Osteocyte (in vitro differentiated cells): ENCODE results near the gene GPR3. TPM values are rescaled to one million over a fixed set of nuclear protein-coding genes. Genes with fewer than 3 reads are reported as not detected.
"Not testable (repeated sequence)": the region's sequence is repeated elsewhere in the genome, so short reads cannot be mapped to it uniquely, and the experiment has no call there.

ENCODE experiments used
- DNase-seq: peaks from one replicate; pipeline ENCODE4 v3.0.0; 2021; ENCODE audit warnings: mixed read lengths; ENCODE audit not compliant: unreplicated experiment; ENCODE audit errors: extremely low spot score
- H3K27ac Mint-ChIP-seq: one replicate; pipeline ENCODE4 v1.8.0; 2021; ENCODE audit warnings: mild to moderate bottlenecking, mixed read lengths; ENCODE audit not compliant: unreplicated experiment
- H3K27me3 Mint-ChIP-seq: one replicate; pipeline ENCODE4 v1.8.0; 2021; ENCODE audit warnings: mixed read lengths; ENCODE audit not compliant: unreplicated experiment
- H3K36me3 Mint-ChIP-seq: one replicate; pipeline ENCODE4 v1.8.0; 2021; ENCODE audit warnings: mixed read lengths; ENCODE audit not compliant: unreplicated experiment
- H3K4me1 Mint-ChIP-seq: one replicate; pipeline ENCODE4 v1.8.0; 2021; ENCODE audit warnings: mixed read lengths; ENCODE audit not compliant: unreplicated experiment
- H3K4me3 Mint-ChIP-seq: one replicate; pipeline ENCODE4 v1.8.0; 2021; ENCODE audit warnings: mild to moderate bottlenecking, moderate library complexity, mixed read lengths; ENCODE audit not compliant: unreplicated experiment
- H3K9me3 Mint-ChIP-seq: one replicate; pipeline ENCODE4 v1.8.0; 2021; ENCODE audit warnings: mixed read lengths; ENCODE audit not compliant: unreplicated experiment
- total RNA-seq: library from RNA; stranded (reverse); gene quantifications from 2 replicates; pipeline ENCODE4 v1.2.1, GENCODE V29; 2021
- TF ChIP-seq, protein P1 (sequence below): fragments of 200-600 bp; sonication (generic); IDR thresholded peaks from 2 replicates; pipeline ENCODE4 v1.5.0; 2021; ENCODE audit warnings: antibody characterized with exemption, mild to moderate bottlenecking, moderate library complexity

Gene GPR3
- total RNA-seq, 1 donor from 2014 or later, result 0.56 TPM

DNA sequence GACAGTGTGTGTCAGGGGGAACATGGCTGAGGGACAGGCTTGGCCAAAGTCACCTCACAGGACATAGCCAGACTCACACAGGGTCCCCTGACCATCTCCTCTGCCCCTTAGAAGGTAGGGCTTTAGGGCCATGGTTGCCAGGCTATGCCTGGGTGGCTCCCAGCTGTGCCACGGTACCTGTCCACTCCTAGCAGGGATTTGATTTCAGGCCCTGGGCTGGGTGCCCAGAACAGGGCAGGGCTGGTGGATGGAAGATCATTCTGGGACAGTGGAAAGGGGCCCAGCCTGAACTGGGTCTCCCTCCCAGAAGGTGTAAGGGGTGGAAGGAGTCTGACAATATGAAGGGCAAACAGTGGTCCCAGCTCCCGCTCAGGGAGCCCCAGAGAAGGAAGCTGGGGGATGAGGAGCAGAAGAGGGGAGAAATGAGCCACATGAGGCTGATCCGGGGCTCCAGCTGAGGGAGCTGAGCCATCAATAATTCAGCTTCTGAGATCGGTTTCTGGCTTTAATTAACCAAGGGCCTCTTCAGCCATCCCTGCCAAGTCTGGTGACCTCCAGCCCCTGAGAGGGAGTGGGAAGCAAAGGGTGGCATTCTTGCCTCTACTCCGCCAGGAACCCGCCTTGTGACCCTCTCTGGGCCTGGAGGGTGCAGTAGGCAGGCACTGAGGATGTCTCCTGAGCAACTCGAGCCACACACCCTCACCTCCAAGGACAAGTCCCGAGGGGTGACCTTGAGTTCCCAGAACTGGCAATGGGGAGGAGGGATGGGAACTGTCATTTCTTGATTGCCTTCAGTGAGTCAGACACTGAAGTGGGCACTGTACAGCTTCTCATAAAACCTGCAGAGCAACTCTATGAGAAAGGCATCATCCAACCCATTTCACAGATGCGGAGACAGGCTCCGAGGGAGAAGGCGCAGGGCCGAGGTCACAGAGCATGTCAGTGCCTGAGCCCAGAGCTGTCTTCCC, 11.4 kb upstream of the GPR3 start:
- TF ChIP-seq, protein P1, sequence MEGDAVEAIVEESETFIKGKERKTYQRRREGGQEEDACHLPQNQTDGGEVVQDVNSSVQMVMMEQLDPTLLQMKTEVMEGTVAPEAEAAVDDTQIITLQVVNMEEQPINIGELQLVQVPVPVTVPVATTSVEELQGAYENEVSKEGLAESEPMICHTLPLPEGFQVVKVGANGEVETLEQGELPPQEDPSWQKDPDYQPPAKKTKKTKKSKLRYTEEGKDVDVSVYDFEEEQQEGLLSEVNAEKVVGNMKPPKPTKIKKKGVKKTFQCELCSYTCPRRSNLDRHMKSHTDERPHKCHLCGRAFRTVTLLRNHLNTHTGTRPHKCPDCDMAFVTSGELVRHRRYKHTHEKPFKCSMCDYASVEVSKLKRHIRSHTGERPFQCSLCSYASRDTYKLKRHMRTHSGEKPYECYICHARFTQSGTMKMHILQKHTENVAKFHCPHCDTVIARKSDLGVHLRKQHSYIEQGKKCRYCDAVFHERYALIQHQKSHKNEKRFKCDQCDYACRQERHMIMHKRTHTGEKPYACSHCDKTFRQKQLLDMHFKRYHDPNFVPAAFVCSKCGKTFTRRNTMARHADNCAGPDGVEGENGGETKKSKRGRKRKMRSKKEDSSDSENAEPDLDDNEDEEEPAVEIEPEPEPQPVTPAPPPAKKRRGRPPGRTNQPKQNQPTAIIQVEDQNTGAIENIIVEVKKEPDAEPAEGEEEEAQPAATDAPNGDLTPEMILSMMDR, result no peak
- Mint-ChIP-seq H3K27ac (peak overlapping the region; percentile 78), H3K4me1 (peaks cover 22% of the 10 kb centered on the region), H3K9me3 (no peaks in the 10 kb centered on the region), H3K27me3 (no peaks in the 10 kb centered on the region), H3K36me3 (no peaks in the 10 kb centered on the region), H3K4me3 (no peak overlapping the region)
- DNase-seq, result no peak

DNA sequence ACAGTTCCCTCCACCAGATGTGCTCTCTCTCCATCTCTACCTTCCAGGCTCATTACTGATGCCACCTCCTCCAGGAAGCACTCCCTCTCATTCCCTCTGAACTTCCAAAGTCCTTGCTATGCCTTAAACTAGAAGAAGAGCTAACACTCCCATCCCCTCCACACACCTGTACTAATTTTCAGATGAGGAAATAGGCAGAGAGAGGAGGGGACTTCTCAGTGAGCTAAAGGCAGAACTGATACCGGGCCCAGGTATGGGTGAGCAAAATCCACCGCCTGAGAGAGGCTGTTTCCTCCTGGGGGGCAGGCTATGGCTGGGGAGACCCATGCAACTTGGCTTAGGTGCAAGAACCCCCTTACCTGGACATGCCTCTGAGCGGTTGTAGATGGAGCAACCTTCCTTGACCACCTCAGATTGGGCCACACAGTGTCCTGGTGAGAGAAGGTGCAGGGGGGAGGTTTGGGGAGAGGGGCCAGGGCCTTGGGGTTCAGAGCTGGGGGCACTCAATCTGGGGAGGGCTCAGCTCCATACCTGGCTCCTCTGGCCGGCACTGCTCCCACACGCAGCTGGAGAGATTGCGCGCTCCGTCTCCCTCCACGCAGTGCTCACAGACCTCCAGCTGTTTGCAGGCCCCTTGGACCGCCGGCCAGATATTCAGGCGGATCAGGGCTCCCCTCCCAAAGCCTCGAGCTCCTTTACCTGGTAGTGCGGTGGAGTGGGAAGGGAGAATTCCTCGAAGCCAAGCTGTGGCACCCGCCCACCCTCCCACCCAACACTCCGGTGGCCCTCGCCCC, 10.3 kb upstream of the GPR3 start:
- Mint-ChIP-seq H3K36me3 (no peaks in the 10 kb centered on the region), H3K27me3 (peaks cover 4% of the 10 kb centered on the region), H3K9me3 (no peaks in the 10 kb centered on the region), H3K4me3 (no peak overlapping the region), H3K27ac (no peak overlapping the region), H3K4me1 (peaks cover 22% of the 10 kb centered on the region)
- no peak for DNase-seq
- TF ChIP-seq, protein P1, result no peak

DNA sequence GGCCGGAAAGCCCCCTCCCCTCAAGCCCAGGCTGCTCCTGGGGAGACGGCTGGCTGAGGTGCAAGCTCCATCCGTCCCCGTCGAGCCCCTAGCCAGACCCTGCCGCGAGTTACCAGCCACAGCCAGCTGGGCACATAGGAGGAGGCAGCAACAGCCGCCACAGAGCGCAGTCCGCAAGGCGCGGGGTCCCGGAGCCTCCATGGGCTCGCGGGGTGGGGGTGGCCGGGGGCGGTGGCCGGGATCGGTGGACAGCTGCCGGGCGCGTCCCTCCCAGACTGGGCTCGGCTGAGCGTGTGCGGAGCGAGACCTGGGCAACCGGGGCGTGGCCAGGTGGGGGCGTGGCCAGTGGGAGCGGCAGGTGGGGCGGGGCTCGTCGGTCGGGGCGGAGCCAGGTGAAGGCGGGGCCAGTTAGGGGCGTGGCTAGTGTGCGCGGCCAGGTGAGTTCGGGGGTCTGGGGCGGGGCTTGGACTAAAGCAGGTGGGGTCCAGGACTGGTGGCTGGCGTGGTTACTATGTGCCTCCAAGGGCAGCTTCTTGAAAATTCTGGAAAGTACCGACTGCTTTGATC, 9.3 kb upstream of the GPR3 start, which contains the start of gene CD164L2:
CD164L2 (minus strand) TSS at position 295 of the 567 bp plus-strand sequence; CDS start at position 201, 94 bp downstream.
- H3K4me3 Mint-ChIP-seq, result no peak within 1 kb of the TSS
- peaks cover 4% of the 10 kb centered on the region for H3K27me3 Mint-ChIP-seq
- no peak within 1 kb of the TSS for H3K27ac Mint-ChIP-seq
- peaks cover 22% of the 10 kb centered on the region for H3K4me1 Mint-ChIP-seq
- TF ChIP-seq, protein P1, result no peak
- no peaks in the 10 kb centered on the region for H3K36me3 Mint-ChIP-seq
- no peaks in the 10 kb centered on the region for H3K9me3 Mint-ChIP-seq
- DNase-seq, result no peak

DNA sequence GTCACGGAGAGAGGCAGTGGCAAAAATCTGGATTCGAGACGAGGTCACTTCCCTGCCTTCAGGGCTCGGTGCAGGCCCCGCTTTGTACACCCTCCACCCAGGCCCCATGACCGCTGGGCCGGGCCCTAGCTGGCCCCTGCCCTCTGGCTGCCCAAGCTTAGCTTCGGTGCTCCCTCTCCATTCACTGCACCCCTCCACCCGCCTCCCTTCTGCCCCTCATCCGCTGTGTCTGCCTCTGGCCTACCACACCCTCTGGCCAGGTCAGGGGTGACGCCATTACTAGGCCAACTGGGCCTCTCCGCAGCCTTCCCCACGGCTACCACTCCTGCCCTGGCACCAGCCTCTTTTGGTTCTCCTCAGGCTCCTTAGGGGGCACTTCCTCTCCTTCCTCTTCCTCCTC, 8.8 kb upstream of the GPR3 start:
- no peaks in the 10 kb centered on the region for H3K9me3 Mint-ChIP-seq
- TF ChIP-seq, protein P1, result no peak
- H3K27ac Mint-ChIP-seq, result no peak overlapping the region
- no peak overlapping the region for H3K4me3 Mint-ChIP-seq
- H3K27me3 Mint-ChIP-seq, result peaks cover 7% of the 10 kb centered on the region
- H3K36me3 Mint-ChIP-seq, result no peaks in the 10 kb centered on the region
- H3K4me1 Mint-ChIP-seq, result peaks cover 22% of the 10 kb centered on the region
- no peak for DNase-seq

DNA sequence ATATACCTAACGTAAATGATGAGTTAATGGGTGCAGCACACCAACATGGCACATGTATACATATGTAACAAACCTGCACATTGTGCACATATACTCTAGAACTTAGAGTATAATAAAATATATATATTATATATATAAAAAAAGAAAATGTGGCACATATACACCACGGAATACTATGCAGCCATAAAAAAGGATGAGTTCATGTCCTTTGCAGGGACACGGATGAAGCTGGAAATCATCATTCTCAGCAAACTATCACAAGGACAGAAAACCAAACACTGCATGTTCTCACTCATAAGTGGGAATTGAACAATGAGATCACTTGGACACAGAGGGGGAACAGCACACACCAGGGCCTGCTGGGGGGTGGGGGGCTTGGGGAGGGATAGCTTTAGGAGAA, 7.6 kb upstream of the GPR3 start:
- not testable (repeated sequence) for H3K27ac Mint-ChIP-seq, H3K4me3 Mint-ChIP-seq, H3K27me3 Mint-ChIP-seq, DNase-seq, H3K9me3 Mint-ChIP-seq, H3K36me3 Mint-ChIP-seq
- peaks cover 18% of the 10 kb centered on the region for H3K4me1 Mint-ChIP-seq
